ENCODE results near the gene STXBP1.
A peak's percentile ranks its signal among the peaks of the same experiment; 100 is the strongest.

Gene STXBP1

DNA sequence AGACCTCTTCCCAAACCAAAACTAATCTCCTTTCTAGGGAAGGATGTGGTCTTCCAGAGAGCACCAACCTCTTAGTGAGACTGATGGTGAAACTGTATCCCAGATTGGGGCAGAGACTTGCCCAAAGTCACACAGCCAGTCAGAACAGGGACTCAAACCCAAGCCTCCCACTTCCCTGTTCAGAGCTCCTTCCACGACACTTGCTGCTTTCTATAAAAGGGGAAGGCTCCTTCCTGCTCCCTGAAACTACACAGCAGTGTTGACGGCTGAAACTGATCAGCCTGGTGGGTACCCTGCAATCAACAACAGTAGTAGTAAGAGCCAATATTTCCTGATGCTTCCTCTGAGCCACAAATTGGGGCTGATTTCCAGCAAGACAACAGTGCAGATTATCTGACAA, 121.5 kb downstream of the STXBP1 start:
- Histone ChIP-seq H3K27ac (ENCODE audit: low read depth, low read length) (no peak overlapping the region), H4K20me1 (ENCODE audit: low read depth, low read length) (no peaks in the 10 kb centered on the region), H3K9me2 (replicated peaks; ENCODE audit: insufficient read depth, low read length) (no peaks in the 10 kb centered on the region), H3K4me3 (ENCODE audit: insufficient read depth, low read length, poor library complexity, severe bottlenecking) (no peak overlapping the region), H3K9ac (ENCODE audit: low read length) (no peak overlapping the region), H3K36me3 (ENCODE audit: low read length) (no peaks in the 10 kb centered on the region), H3K27me3 (ENCODE audit: low read length) (no peaks in the 10 kb centered on the region), H3K79me2 (ENCODE audit: insufficient read depth, low read length) (no peaks in the 10 kb centered on the region), H3K9me3 (ENCODE audit: insufficient read depth, low read length) (no peaks in the 10 kb centered on the region), H3K4me2 (ENCODE audit: low read depth, low read length, poor library complexity, severe bottlenecking) (no peak overlapping the region), H3F3A (ENCODE audit: insufficient read depth) (peaks cover 3% of the 10 kb centered on the region; the same call in 1 of the 2 replicates), H2AFZ (ENCODE audit: low read depth, low read length, severe bottlenecking) (no peak overlapping the region)
- TF ChIP-seq EZH2phosphoT487 (conservative IDR thresholded peaks at IDR 0.05; ENCODE audit: low read length), result no peak

DNA sequence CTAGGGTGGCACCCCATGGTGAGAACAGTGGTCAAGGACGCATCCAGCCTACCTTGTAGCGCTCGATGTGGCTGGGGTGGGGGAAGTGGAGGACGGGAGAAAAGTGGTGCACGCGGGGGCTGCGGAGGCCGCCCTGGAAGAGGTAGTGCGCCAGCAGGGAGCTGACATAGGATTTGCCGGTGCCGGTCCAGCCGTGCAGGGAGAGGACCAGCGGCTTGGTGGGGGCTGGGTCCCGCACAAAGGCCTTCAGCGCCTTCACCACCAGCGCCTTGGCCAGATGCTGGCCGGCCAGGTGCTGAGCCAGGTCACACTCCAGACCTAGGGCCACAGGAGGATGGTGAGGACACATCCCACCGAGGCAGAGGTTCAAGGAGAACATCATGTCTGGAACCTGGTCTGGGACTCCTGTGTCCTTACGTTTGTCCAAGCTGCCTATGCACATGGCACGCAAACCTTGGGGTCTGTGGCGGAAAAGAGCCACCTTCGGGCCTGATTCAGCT, 122.2 kb downstream of the STXBP1 start:
- Histone ChIP-seq H4K20me1 (ENCODE audit: low read depth, low read length) (no peaks in the 10 kb centered on the region), H3K4me2 (ENCODE audit: low read depth, low read length, poor library complexity, severe bottlenecking) (peak overlapping the region; percentile 65), H3F3A (ENCODE audit: insufficient read depth) (peaks cover 3% of the 10 kb centered on the region; the same call in 1 of the 2 replicates), H3K27ac (ENCODE audit: low read depth, low read length) (no peak overlapping the region; the same call in 1 of the 2 replicates), H2AFZ (ENCODE audit: low read depth, low read length, severe bottlenecking) (no peak overlapping the region), H3K4me3 (ENCODE audit: insufficient read depth, low read length, poor library complexity, severe bottlenecking) (peak overlapping the region; percentile 80), H3K79me2 (ENCODE audit: insufficient read depth, low read length) (no peaks in the 10 kb centered on the region), H3K9me2 (replicated peaks; ENCODE audit: insufficient read depth, low read length) (no peaks in the 10 kb centered on the region), H3K9ac (ENCODE audit: low read length) (peak overlapping the region; percentile 78), H3K9me3 (ENCODE audit: insufficient read depth, low read length) (no peaks in the 10 kb centered on the region), H3K27me3 (ENCODE audit: low read length) (no peaks in the 10 kb centered on the region), H3K36me3 (ENCODE audit: low read length) (no peaks in the 10 kb centered on the region)
- no peak for TF ChIP-seq CTCF (IDR thresholded peaks at IDR 0.05; ENCODE audit: insufficient read depth, low read length, poor library complexity, severe bottlenecking)
- no peak for TF ChIP-seq EZH2phosphoT487 (conservative IDR thresholded peaks at IDR 0.05; ENCODE audit: low read length)

DNA sequence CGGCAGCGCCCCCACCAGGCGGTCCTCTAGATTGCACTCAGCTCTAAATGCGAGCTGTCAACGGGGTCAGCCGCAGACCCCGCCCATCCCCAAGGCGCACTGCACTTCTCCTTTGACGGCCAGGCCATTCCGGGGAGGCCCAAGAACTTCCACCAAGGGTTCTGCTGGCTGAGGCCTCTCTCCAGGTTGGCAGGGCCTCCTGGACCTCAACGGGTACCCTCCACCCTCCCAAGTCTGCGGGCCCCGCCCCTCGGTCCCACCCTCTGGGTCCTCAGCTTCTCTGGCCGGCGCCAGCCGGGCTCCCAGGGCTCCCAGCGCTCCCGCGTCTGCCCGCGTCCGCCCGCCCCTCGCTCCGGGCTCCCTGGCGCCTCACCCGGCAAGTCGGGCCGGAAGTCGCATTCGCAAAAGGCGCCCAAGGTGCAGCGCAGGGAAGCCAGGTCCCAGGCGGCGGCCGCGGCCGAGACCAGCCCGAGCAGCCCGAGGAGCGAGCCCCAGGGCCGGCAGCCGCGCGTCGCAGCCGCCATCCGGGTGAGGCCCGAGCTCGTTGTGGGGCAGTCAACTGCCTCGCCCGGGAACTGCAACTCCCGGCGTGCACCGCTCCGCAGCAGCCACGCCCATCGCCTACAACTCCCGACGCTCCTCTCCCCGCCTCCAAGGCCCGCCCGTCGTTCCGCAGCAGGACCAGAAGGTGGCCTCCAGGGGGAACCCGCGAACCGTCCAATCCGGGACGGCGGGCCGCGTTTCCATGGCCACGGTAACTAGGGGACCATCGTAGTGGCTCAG, 122.9 kb downstream of the STXBP1 start, which contains the start of gene TOR2A:
TOR2A (minus strand) TSS at position 548 of the 783 bp plus-strand sequence; CDS start at position 524, 24 bp downstream.
- peak within 1 kb of the TSS; percentile 78 for H3K9ac ChIP-seq (ENCODE audit: low read length)
- no peaks in the 10 kb centered on the region for H4K20me1 ChIP-seq (ENCODE audit: low read depth, low read length)
- TF ChIP-seq EZH2phosphoT487 (conservative IDR thresholded peaks at IDR 0.05; ENCODE audit: low read length) (no peak), CTCF (IDR thresholded peaks at IDR 0.05; ENCODE audit: insufficient read depth, low read length, poor library complexity, severe bottlenecking) (peak; percentile 92)
- peak within 1 kb of the TSS; percentile 85 for H2AFZ ChIP-seq (ENCODE audit: low read depth, low read length, severe bottlenecking)
- H3K27ac ChIP-seq (ENCODE audit: low read depth, low read length), result peak within 1 kb of the TSS; percentile 73
- H3F3A ChIP-seq (ENCODE audit: insufficient read depth), result peaks cover 3% of the 10 kb centered on the region; the same call in 1 of the 2 replicates
- H3K79me2 ChIP-seq (ENCODE audit: insufficient read depth, low read length), result no peaks in the 10 kb centered on the region
- H3K27me3 ChIP-seq (ENCODE audit: low read length), result no peaks in the 10 kb centered on the region
- H3K4me2 ChIP-seq (ENCODE audit: low read depth, low read length, poor library complexity, severe bottlenecking), result peak within 1 kb of the TSS; percentile 65
- H3K36me3 ChIP-seq (ENCODE audit: low read length), result no peaks in the 10 kb centered on the region
- no peaks in the 10 kb centered on the region for H3K9me3 ChIP-seq (ENCODE audit: insufficient read depth, low read length)
- no peaks in the 10 kb centered on the region for H3K9me2 ChIP-seq (replicated peaks; ENCODE audit: insufficient read depth, low read length)
- H3K4me3 ChIP-seq (ENCODE audit: insufficient read depth, low read length, poor library complexity, severe bottlenecking), result peak within 1 kb of the TSS; percentile 80
